Measurements from ENCODE around the gene KRT80.

The KRT80 gene

DNA sequence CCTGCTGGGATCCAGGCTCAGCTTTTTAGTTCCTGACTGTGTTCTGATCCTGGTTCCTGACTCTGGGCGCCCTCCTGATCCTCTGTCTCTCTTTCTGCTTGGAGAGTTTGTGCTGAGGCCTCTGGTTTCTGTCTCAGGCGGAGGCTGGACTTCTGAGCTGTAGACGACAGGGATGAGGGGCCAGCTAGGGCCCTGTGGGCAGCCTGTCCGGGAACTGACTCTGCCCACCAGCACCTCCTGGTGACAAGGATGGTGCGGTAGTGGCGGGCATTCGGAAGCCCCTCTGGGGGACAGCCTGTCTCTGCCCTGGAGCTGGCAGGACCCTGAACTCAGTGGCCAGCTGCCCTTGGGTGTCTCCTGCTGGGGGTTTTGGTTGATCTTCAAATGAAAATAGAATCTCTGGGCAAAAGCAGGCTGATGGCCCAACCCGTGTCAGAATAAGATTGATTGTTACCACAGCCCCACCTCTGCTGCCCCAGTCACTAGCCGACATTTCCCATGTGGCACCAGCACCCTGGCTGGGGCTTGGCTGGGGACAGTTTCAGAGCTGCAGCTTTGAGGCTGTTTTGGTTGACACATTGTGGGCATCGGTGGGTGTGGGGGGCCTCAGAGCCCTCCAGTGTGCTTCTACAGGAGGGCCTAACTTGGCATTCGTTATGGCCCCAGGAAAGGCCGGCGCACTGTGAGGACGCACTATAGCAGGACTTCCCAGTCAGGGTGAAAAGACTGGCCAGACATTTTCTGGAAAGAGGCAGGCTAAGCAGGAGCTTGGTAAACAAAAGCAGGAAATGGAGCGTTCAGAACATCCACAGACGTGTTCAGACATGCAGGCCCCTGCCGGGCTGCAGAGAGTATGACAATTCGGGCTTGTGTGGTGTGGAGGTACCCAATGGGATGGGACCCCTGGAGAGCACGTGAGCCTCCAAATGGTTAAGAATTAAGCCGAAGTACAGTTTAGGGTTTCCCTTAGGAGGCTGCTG is 16.2 kb downstream of the KRT80 start:
- no peak for DNase-seq

DNA sequence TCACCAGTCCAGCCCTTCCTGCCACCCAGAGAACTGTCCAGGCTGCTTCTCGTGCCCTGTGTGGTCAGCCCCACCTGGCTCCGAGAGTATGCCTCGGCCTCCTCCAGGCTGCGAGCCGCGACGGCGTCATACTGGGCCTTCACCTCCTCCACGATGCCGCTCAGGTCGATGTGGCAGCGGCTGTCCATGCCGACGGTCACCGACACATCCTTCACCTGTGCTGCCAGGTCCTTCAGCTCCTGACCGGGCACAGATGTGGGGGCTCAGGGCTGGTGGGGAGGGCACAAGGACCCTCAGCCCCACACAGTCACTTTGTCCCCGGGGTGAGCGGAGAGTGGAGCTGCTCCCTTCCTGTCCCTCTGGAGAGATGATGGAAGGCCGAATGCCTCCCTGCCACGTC is 18.3 kb downstream of the KRT80 start:
- no peak for DNase-seq

DNA sequence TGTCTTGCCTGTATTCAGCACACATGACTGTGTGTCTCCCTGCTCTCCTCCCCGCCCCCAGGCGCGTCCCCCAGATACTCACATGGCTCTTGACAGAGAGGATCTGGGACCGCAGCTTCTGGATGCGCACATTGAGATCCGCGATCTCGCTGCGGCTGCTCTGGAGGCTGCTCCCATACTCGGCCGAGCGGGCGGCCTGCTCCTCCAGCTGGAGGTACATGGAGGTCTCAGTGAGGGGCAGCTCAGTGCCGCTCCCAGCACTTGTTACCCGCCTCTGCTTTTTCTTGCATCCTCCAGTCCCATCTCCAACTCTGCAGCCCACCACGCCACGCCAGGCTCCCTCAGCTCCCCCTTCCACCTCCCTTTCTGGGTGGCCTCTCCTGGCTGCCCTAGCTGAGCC is 18.9 kb downstream of the KRT80 start:
- DNase-seq, result no peak

DNA sequence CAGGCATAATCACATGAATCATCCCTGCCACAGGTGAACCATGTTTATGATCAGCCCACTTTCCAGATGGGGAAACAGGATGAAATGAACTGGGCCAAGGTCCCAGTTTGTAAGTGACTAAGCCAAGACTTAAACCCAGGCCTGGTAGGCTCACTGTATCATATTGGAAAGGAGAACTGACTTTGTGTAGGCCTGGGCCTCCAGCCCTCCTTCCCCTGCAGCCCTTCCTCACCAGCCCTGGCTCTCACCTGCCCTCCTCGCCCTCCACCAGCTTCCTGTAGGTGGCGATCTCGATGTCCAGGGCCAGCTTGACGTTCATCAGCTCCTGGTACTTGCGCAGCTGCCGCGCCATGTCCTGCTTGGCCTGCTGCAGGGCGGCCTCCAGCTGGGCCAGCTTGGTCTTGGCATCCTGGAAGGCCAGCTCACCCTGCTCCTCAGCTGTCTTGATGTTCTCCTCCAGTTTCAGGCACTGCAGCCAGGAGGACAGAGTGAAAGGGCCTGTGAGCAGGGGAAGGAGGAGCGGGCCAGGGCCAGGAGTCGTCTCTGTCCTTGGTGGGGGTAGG is 19.8 kb downstream of the KRT80 start:
- DNase-seq, result no peak

DNA sequence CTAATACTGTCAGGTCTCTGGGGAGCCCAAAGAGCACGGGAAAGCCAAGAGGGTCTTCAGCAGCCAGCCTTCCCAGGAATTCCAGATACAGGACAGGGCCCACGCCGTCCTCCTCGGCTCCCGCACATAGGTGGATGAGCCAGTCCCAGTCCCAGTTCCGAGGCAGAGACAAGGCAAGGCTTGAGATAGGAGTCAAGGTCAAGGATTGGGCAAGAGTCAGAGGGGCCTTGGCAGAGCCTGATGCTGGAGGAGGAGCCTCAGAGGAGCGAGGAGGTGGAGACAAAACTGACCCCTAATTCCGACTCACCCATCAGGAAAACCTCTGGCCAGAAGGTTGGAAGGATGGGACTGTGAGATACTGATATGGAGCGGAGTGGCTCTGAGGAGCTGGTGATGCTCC is 21.0 kb downstream of the KRT80 start:
- DNase-seq, result no peak

DNA sequence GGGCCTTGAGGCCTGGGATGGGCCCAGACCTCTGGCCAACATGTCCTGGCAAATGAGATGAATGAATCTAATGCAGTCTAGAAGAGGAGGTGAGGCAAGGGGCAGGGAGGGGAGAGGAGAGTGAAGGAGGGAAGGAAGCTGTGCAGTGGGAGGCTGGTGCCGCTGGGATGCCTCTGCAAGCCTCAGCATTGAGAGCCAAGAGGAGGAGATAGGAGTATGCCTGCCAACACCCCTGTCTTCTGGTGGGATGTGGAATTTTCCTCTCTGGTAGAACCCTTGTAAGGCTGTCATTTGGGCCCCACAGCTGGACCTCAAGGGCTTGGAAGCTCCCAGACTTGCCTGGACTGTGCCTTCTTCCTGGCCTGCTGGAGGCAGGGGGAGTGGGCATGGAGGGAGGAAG is 21.9 kb downstream of the KRT80 start:
- no peak for DNase-seq

DNA sequence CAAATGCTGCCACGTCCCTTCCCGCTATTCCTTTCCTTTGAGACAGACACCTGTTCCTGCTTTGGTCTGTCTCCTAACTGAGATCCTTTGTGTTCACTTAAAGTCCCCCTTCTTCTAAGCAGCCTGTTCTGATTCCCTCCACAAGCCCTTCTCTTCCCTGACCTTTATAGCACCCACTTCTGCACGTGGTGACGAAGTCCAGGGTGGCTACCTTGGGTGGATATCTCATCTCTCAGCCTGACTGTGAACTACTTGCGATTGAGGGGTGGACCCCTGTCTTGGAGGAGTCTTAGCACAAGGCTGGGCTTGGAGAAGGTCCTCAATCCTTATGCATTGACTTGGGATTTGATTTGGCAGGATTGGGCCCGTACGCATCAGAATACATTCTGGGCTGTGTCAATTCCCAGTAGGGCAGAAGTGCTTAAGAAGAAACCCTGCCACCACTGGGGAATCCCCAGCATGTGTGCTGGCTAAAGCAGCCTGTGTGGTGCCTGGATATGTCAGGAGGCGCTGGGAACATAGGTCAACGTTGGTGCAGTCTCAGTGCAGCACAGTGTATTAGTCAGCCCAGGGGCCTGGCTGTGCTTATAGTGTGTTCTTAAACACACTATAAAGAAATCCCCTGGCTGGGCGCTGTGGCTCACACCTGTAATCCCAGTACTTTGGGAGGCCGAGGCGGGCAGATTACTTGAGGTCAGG is 23.6 kb downstream of the KRT80 start:
- no peak for DNase-seq

DNA sequence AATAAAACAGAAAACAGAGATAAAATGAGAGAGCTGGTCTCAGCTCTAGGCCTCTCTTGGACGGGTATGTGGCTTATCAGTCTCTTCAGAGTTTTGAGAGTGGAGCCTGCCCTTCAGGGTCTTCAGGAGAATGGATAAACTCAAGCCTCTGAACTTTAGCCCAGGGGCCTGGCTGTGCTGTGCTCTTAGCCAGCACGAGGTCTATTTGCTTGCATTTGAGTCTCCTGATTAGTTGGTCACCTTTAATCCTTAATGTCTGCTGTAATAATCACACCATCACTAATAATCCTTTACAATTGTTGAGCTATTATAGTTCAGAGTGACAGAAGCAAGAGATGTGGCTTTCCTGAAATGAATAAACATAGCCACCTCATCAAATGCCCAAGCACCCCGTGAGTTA is 24.3 kb downstream of the KRT80 start:
- no peak for DNase-seq

DNA sequence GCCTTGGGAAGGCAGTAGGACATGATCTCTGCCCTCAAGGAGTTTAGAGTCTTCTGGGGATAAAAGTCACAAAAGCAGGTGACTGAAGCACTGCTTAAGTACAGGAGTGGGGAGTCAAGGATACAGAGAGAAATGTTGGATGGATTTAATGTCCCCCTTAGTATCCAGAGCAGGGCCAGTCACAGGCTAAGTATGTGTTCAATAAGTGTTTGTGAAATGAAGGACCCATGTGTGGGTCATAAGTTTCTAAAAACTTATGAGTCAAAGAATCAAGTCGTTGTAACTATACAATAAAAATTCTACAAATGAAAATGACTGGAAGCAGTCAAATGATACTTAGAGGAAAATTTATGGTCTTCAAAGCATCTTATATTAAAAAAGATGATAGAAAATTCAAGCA is 25.1 kb downstream of the KRT80 start:
- DNase-seq, result no peak

DNA sequence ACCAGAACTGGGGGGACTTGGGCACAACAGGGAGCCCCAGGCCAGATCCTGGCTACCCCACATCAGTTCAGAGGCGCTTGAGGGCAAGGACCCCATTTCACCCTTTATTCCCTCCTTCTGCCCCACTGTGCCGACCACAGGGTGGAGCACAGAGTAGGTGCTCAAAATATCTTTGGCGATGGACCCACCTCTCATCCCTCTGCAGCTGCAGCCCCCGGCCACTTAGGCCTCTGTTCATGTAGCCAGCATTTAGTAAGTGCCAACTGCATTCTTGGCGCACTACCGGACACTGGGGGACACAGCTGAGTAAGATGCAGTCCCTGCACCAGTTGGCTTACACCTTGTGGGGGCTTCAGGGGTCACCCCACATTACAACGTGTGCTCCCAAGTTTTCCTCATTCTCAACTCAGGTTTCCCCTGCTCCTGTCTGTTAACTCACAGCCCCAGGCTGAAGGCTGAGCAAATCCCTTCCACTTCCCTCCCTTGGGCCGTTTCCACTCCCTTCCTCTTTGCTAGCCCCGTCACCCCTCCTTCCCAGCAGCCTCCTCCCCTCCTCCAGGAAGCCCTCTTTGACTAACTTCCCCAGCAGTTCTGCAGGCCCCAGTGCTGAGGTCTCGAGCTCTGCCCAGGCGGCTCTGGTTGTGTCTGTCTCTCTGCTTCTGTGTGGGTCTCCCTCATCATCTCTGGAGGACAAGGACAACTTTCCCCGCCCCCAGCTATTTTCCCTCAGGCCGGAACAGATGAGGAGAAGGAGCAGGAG is 26.5 kb downstream of the KRT80 start:
- no peak for DNase-seq

DNA sequence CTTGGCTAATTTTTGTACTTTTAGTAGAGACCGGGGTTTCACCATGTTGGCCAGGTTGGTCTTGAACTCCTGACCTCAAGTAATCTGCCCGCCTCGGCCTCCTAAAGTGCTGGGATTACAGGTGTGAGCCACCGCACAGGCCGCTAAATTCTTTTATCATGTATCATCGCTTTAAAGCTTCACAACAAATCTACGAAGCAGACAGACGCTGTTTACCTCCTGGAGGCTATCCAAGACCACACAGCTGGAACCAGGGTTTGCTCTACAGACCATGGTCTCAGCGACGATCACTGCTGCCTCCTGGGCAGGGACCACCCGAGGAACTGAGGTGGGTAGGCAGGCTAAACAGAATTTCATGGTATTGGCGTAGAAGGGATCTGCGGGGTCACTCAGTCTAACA is 27.2 kb downstream of the KRT80 start:
- DNase-seq, result no peak

DNA sequence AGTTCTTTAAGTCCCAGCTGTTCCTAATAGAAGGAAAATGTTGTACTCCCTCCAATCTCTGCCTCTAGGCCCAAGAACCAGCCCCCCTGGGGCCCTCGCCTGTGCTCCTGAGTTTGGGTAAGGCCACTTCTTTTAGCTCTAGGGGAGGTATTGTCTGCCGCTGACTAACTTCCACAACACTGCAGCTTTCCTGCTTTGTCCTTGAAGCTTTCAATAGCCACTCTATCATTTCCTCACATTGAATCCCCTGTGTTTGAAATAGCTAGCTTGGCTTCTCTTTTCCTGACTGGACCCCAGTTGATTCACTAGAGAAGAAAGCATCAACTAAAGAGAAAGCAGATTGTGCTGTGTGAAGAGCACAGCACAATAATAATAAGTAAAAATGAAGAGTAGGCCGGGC is 28.8 kb downstream of the KRT80 start:
- no peak for DNase-seq

DNA sequence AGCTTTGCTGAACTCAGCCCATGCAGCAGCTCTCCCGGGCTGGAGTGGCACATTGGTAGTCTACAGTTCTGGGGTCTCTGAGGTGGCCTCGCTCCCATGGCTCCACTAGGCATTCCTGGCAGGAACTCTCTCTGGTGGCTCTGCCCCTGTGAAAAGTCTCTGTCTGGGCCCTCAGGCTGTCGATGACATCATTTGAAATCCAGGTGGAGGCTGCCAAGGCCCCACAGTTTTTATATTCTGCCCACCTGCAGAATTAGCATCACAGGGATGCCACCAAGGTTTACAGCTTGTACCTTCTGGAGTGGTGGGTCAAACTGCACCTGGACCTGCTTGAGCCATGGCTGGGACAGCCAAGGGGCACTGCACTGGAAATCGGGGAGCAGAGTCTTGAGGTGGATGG is 31.6 kb downstream of the KRT80 start:
- DNase-seq, result no peak

DNA sequence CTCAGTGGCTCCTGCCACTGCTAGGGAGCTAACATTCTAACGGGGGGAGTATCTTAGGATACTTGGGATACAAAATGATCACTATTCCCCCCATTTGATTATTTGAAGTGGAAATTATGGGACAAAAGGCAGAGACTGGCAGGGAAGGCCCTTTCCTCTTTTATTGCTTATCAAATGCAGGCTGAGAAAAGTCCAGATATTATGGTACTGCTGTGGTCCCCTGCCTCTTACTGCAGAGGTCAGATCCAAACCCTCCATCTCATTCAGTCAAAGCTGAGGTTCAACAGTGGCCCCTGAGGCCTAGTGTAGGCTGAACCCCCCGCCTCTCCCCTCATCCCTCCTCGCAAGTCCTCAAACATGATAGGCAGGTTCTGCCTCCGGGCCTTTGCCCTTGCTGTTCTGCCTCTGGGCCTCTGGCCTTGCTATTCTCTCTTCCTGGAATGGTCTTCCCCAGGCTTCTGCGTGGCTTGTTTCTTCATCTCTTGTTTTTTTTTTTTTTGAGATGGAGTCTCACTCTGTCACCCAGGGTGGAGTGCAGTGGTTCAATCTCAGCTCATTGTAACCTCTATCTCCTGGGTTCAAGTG is 34.2 kb downstream of the KRT80 start:
- DNase-seq, result no peak

DNA sequence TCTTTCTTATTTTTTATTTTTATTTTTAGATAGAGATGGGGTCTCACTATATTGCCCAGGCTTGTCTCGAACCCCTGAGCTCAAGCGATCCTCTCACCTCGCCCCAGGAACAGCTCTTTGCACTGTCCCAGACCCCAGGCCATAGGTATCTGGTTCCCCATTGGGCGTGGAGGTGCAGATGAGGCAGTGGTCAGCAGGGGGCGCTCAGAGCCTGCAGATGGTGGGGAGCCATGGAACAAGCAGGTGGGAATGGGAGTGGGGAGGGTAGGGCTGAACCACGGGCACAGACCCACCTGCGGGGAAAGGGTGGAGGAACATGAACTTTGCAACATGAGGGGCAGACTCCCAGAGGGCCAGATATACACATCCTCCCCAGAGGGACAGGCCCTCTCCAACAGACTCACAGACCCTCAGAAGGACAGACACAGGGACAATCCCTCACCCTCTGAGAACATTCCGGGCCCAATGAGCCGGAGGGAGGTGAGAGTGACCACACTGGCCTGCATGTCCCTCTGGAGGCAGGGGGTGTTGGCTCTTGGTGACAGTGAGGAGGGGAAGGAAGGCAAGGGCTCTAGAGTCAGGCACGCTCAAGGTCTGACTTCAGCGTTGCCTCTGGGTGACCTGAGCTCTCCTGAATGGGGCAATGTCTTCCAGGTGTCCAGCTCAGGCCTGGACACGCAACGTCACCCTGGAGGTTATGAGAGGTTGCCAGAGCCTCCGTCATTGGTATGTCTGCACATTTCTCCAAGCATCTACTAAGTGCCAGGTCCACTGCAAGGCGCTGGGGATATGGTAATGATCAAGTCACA is 34.9 kb downstream of the KRT80 start:
- DNase-seq, result peak; percentile 68

DNA sequence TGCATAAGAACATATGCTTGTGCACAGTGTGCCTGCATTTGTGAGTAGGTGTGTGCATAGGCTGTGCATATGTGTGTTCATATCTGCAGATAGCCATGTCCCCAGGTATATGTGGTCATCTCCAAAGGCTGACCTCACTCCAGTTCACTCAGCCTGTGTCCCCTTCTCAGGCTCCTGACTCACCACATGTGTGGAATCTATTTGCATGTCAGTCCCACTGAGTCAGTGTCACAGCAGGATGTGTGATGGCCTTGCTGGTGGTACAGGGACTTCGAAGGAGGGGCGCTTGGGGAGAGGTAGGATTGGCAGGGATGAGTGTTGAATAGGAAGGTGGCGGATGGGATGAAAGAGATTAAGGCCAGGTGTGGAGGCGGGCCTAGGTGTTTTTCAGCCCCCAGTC is 35.5 kb downstream of the KRT80 start:
- DNase-seq, result no peak

DNA sequence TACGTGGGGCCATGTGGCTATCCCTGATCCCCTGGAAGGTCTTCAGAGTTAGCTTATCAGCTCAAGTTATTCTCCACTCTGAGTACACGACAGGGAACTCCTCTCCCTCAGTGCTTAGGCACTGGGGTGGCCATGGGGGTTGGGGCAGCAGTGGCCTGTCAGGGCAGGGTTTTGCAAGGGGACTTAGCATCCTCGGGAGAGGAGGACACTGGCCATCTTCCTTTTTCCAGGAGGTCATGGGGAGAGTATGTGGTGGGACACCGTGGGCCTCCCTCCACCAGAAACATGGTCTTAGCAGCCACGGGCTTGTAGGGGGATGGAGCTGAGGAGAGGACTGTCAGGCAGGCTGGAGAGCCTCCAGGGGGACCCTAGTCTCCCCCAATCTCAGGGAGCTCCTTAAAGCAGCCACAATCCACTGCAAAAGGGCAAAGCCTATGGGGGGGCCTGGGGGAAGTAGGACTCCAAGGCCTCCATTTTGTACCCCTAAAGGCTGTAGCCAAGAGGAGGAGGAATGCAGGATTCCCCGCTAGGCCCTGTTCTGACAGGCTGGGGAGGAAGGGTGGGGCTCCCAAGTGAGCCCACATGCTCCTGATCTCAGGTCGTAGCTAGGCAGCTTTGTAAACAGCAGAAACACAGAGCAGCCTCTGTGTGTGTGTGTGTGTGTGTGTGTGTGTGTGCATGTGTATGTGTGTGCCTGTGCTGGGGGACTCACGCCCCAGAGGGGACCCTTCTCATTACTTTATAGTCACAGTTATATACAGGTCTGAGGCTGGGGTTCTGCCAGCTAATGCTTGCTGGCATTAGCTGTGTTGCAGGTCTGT is 36.6 kb downstream of the KRT80 start:
- DNase-seq, result no peak

DNA sequence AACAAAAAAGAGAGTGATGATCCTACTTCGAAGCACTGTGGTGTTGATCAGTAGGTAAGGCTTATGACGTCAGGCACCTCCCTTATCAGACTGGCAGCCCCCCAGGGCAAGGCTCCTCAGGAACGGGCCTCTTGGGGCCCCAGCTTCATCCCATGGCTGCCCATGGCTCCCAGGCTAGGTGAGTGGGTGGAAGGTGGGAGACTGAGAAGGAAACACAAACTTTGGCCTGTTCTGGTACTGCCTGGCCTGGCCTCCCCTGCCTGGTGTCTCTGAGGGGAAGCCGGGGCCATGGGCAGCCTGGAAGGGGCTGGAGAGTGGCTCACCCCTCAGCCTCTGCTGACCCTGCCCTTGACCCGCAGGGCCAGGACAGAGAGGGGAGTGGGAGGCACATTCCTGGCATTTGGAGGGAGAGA is 38.9 kb downstream of the KRT80 start:
- DNase-seq, result no peak

DNA sequence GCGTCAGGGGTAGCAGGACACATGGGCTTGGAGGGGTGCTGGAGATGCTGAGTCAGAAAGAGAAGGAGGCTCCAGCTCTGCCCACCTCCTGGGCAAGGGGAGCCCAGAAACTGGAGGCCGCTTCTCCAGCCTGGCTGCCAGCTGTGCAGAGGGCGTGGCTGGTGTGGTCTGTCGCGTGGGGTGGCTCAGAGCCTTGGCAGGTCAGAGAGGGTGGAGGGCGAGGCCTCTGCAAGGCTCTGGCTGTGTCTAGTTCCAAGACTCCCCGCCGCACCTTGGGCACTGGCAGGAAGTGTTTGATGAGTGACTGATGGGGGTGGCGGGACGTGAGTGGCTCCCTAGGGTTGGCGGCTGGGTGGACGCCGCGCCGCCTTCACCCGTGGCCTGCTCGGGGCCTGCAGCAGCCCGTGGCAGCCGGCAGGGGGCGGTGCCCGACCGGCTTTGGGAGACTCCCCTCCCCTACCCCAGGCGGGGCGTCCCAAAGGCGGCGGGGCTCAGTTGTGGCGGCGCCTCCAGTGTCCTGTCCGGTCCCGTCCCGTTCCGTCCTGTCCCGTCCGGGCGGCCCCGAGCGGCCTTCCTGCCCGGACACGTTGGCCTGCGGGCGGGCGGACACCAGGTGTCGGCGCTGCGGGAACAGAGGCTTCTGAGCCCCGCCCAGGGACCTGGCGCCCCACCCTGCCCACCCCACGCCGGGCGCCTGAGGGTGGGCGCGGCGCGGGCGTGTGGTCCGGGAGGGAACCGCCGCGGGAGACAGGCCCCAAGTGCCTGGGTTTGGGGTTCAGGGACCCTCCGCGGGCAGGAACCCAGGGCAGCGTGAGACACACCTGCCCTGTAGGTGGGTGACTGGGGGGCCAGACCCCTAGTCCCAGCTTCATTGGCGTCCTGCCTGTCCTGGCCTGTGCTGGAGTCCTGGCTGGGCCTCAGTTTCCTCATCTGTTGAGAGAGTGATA is 39.7 kb downstream of the KRT80 start:
- peak; percentile 68 for DNase-seq

All from activated CD8-positive, alpha-beta memory T cell treated with anti-CD3 and anti-CD28 coated beads, Interleukin-2, amount 50 U/mL, for 4 hours (primary cell).